OCI-LY7 (cell line): ENCODE measurements around the gene RAET1E.

ENCODE experiments used
- CTCF ChIP-seq: fragments of 200-600 bp; sonication (generic); conservative IDR thresholded peaks from 2 replicates; pipeline ENCODE4 v1.5.1; 2014; ENCODE audit warnings: mild to moderate bottlenecking, antibody characterized with exemption, low read length, moderate library complexity, mixed read lengths
- EZH2phosphoT487 ChIP-seq: fragments of 200-600 bp; sonication (generic); IDR thresholded peaks from 2 replicates; pipeline ENCODE4 v1.6.1; 2018; ENCODE audit warnings: low read depth, borderline replicate concordance, mild to moderate bottlenecking, mixed run types, antibody characterized with exemption, low read length, moderate library complexity, mixed read lengths

DNA sequence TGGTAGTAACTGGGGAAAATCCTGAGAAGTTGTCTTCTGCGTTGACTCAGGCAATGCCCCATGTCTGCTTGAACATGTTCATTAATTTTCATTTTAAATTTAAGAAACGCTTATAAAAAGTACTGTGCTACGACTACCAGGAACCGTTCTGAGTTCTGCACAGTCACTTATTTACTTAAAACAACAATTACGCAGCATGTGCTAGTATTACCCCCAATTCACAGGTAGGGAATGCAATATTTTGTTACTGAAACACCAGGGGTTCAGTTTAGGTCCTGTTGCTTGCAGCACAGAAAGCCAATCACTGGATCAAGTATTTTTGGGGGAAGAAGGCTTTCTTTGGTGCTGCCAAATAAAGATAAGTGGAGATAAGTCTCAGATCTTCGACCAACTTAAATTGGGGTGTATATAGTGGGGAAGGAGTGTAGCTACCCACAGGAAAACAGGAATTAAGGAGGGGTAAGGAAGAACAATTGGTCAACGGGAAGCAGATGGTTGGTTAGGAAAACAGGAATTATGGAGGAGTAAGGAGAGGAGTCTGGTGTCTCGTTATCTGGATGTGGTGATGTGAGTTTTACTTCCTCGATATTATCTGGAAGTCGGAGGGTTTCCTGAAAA, 28.5 kb downstream of the RAET1E start:
- TF ChIP-seq CTCF (no peak), EZH2phosphoT487 (no peak)
